Retinal pigment epithelial cell (primary cell): ENCODE data around the gene ETS2.
"Not testable (repeated sequence)": the region's sequence is repeated elsewhere in the genome, so short reads cannot be mapped to it uniquely, and the experiment has no call there.

Source experiments
- DNase-seq: peaks from one replicate; pipeline ENCODE4 v3.0.0-alpha.2; 2010; ENCODE audit warnings: low read depth
- H3K4me3 ChIP-seq: 2 replicates; pipeline ENCODE4 v1.5.1; 2011; ENCODE audit warnings: mild to moderate bottlenecking, low read length, control low read depth, moderate library complexity
- TF ChIP-seq, protein P1 (sequence below): conservative IDR thresholded peaks from 2 replicates; pipeline ENCODE4 v1.5.1; 2011; ENCODE audit warnings: low read depth, low read length, control low read depth, inconsistent platforms

Gene ETS2

DNA sequence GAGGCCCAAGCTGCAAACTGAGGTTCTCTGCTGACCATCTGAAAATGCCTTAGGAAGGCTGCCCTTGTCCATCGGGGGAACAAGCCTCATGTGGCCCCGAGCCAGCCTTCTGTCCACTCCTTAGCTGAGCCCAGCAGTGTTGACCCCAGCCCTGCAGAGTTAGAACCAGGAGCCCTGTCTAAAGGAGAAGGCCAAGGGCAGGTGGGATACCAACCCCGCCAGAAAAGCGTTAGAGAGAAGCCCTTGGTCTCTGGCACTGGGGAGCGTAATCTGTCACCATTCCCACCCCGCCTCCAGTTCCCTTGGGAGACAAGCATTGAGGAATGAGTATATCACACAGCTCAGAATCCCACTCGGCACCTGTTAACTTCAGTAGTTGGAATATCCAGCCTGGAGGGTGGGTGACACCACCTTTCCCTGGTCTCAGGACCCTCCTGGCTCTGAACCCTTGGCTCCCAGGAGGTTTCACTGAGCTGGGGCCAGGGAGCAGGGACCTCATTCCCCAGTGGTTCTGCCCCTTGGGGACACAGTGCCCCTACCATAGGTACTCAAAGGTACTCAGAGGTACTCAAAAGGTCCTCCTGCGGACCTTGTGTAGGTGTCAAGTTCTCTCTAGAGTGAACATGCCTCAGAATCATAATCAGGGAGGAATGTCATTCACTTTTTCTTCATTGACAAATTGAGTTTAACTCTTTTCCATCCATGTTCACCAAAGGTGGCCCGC lies 16.4 kb downstream of the ETS2 start:
- no peak overlapping the region for H3K4me3 ChIP-seq
- TF ChIP-seq, protein P1, sequence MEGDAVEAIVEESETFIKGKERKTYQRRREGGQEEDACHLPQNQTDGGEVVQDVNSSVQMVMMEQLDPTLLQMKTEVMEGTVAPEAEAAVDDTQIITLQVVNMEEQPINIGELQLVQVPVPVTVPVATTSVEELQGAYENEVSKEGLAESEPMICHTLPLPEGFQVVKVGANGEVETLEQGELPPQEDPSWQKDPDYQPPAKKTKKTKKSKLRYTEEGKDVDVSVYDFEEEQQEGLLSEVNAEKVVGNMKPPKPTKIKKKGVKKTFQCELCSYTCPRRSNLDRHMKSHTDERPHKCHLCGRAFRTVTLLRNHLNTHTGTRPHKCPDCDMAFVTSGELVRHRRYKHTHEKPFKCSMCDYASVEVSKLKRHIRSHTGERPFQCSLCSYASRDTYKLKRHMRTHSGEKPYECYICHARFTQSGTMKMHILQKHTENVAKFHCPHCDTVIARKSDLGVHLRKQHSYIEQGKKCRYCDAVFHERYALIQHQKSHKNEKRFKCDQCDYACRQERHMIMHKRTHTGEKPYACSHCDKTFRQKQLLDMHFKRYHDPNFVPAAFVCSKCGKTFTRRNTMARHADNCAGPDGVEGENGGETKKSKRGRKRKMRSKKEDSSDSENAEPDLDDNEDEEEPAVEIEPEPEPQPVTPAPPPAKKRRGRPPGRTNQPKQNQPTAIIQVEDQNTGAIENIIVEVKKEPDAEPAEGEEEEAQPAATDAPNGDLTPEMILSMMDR: no peak
- no peak for DNase-seq

DNA sequence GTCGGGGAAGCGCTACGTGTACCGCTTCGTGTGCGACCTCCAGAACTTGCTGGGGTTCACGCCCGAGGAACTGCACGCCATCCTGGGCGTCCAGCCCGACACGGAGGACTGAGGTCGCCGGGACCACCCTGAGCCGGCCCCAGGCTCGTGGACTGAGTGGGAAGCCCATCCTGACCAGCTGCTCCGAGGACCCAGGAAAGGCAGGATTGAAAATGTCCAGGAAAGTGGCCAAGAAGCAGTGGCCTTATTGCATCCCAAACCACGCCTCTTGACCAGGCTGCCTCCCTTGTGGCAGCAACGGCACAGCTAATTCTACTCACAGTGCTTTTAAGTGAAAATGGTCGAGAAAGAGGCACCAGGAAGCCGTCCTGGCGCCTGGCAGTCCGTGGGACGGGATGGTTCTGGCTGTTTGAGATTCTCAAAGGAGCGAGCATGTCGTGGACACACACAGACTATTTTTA lies 17.1 kb downstream of the ETS2 start:
- DNase-seq: no peak
- H3K4me3 ChIP-seq: no peak overlapping the region
- TF ChIP-seq, protein P1: no peak

DNA sequence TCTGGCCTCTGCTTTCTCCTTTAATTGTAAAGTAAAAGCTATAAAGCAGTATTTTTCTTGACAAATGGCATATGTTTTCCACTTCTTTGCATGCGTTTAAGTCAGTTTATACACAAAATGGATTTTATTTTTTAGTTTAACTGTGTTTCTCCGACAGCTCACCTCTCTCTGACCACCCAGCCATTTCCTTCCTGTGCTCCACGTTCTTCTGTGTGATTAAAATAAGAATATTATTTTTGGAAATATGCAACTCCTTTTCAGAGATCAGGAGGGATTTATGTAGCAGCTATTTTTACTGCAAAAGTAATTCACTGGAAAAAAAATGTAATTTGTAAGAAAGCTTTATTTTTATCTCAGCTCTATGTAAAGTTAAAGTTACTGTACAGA lies 18.0 kb downstream of the ETS2 start:
- TF ChIP-seq, protein P1: no peak
- H3K4me3 ChIP-seq: no peak overlapping the region
- no peak for DNase-seq

DNA sequence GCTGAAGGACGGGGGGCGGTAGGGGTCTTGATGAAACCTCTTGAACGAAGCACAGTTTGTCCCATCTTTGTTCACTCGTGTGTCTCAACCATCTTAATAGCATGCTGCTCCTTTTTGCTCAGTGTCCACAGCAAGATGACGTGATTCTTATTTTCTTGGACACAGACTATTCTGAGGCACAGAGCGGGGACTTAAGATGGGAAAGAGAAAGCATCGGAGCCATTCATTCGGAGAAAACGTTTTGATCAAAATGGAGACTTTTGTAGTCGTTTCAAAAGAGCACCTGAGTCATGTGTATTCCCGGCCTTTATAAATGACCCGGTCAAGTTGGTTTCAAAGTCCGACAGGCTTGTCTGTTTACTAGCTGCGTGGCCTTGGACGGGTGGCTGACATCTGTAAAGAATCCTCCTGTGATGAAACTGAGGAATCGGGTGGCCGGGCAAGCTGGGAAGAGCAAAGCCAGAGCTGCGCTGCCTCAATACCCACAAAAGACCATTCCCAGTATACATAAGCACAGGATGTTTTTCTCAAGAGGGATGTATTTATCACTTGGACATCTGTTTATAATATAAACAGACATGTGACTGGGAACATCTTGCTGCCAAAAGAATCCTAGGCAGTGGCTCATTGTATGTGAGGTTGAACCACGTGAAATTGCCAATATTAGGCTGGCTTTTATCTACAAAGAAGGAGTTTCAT lies 18.5 kb downstream of the ETS2 start:
- DNase-seq: no peak
- TF ChIP-seq, protein P1: no peak
- no peak overlapping the region for H3K4me3 ChIP-seq

DNA sequence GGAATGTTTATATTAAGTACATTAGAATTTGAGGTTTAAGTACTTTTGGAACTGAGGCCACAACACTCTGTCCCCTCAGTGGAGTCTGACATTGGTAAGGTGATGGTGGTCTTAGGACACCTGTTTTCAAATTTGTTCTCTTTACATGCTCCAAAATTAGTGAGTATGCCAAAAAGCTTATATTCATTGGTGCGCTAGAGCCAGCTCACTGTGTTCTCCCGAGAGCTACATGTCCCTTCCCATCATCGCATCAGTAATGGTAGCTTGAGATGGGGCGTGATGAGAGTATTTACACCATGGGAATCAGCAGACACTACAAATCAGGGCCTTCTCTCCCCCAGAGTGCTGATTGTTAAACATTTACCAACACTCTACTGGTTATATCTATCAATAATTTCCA lies 19.5 kb downstream of the ETS2 start:
- no peak overlapping the region for H3K4me3 ChIP-seq
- TF ChIP-seq, protein P1: no peak
- DNase-seq: no peak

DNA sequence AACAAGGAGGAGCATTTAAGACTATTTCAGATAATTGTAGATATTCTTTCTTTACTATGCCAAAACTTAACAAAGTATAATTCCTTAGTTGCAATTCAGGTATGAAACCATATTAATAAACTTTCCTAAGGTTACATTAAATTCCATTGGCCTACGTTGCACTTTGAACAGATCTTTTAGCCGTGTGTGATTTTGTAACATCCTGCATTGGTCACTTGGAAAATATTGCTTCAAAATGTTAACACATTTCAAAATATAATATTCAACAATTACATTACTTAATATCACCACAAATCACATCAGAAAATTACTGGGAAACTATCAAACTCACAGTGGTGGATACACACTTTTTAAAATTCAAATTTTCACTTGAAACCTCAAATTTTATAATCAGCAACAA lies 20.2 kb downstream of the ETS2 start:
- no peak overlapping the region for H3K4me3 ChIP-seq
- DNase-seq: no peak
- TF ChIP-seq, protein P1: no peak

DNA sequence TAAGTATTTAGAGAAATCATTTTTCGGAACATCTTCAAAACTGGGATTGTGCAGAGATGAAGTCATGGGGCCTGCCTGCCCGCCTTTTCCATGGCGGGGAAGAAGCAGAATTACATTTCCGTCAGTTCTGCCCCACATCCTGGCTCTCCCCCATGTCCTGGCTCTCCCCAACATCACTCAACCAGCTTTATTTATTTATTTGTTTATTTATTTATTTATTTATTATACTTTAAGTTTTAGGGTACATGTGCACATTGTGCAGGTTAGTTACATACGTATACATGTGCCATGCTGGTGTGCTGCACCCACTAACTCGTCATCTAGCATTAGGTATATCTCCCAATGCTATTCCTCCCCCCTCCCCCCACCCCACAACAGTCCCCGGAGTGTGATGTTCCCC lies 22.4 kb downstream of the ETS2 start:
- DNase-seq, H3K4me3 ChIP-seq: not testable (repeated sequence)
